HepG2 (cell line): ENCODE data around the gene AHSG. TPM values are rescaled to one million over a fixed set of nuclear protein-coding genes. Genes with fewer than 3 reads are reported as not detected.
A peak's percentile ranks its signal among the peaks of the same experiment; 100 is the strongest.

Source experiments
- PRMT3 ChIP-seq: sonication (generic); formaldehyde crosslinking; IDR thresholded peaks from 2 replicates; pipeline ENCODE4 v1.8.1; 2022; ENCODE audit warnings: low read depth, mild to moderate bottlenecking, moderate library complexity, missing genetic modification reagents, borderline replicate concordance
- SNAI1 ChIP-seq: sonication (generic); formaldehyde crosslinking; IDR thresholded peaks from 2 replicates; pipeline ENCODE4 v1.5.0; 2020; ENCODE audit warnings: mild to moderate bottlenecking, missing genetic modification reagents, borderline replicate concordance
- TCF12 ChIP-seq, 2 experiments: fragments of 450-650 bp in 1 of 2; sonication (generic) in 1 of 2; formaldehyde crosslinking in 1 of 2; IDR thresholded peaks; 2 replicates each; pipeline versions ENCODE4 v1.6.1 to v1.8.0; 2017 to 2022; ENCODE audit warnings: antibody characterized with exemption in 1 of 2, mild to moderate bottlenecking in 1 of 2, missing genetic modification reagents in 1 of 2, moderate library complexity in 1 of 2
- ZFX ChIP-seq: sonication (generic); formaldehyde crosslinking; IDR thresholded peaks from 2 replicates; pipeline ENCODE4 v1.4.0; 2020; ENCODE audit warnings: mild to moderate bottlenecking, low read depth, missing genetic modification reagents, moderate library complexity
- ZNF3 ChIP-seq: IDR thresholded peaks from 2 replicates; pipeline ENCODE4 v1.7.0; 2017; ENCODE audit warnings: inconsistent platforms
- ZNF646 ChIP-seq: sonication (generic); formaldehyde crosslinking; IDR thresholded peaks from 2 replicates; pipeline ENCODE4 v1.9.0; 2021; ENCODE audit warnings: mild to moderate bottlenecking, missing genetic modification reagents
- polyA plus RNA-seq, 8 experiments: library from polyadenylated mRNA; depleted of rRNA in 3 of 8; stranded (reverse) in 7 of 8; unstranded in 1 of 8; fragments of >200 nt; fragmentation: Illumina TruSeq in 4 of 8; extraction: Trizol in 4 of 8; gene quantifications; 2 replicates each; pipeline versions ENCODE4 v1.2.1 to v1.2.3, GENCODE V29; 2011 to 2016; ENCODE audit warnings: low read depth in 4 of 8, missing spikeins in 1 of 8, mixed read lengths in 1 of 8; ENCODE audit not compliant: insufficient read depth in 1 of 8
- total RNA-seq, 5 experiments: library from RNA; depleted of rRNA; stranded (reverse); fragments of >200 nt; fragmentation: Illumina TruSeq; extraction: Trizol; gene quantifications; 2 replicates each; pipeline ENCODE4 v1.2.3, GENCODE V29; 2016; ENCODE audit warnings: low read depth in 1 of 5
- TF ChIP-seq, protein P1 (sequence below): sonication (generic); formaldehyde crosslinking; IDR thresholded peaks from 2 replicates; pipeline ENCODE4 v1.5.0; 2020; ENCODE audit warnings: mild to moderate bottlenecking, missing genetic modification reagents, moderate library complexity

Gene AHSG
- total and polyA plus RNA-seq, 2 of the 13 experiments (the other 11 are each of a cell fraction or from before 2014, with no cell fraction given): 2,043 to 19,152 TPM

DNA sequence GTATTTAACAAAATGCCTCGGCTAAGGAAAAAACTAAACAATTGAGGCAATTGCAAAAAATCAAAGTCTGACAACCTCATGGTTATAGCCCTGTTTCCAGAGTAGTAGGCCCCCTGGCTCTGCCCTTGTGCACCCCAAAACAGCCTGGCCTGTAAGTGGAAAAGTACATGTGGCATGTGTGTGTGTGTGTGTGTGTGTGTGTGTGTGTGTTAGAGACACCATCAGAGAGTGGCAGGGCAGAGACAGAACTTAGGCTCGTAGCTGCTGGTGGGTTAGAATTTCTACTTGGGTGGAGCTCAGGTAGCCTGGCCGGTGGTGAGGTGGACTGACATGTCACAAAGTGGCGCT, 14.1 kb upstream of the AHSG start (continued):
- TF ChIP-seq ZNF646 (peak; percentile 73; the same call in 1 of the 2 replicates), SNAI1 (CRISPR knock-in tag) (0 out of 2 replicates have a peak, but pooled peaks have one; percentile 28), TCF12 (IDR thresholded peaks at IDR 0.05) (no peak), TCF12 (CRISPR knock-in tag; IDR thresholded peaks at IDR 0.05) (peak; percentile 22; the same call in 1 of the 2 replicates), ZFX (CRISPR knock-in tag) (peak; percentile 29), PRMT3 (CRISPR knock-in tag) (peak; percentile 34; the same call in 1 of the 2 replicates), ZNF3 (CRISPR knock-in tag) (0 out of 2 replicates have a peak, but pooled peaks have one; percentile 9)
- TF ChIP-seq, protein P1, sequence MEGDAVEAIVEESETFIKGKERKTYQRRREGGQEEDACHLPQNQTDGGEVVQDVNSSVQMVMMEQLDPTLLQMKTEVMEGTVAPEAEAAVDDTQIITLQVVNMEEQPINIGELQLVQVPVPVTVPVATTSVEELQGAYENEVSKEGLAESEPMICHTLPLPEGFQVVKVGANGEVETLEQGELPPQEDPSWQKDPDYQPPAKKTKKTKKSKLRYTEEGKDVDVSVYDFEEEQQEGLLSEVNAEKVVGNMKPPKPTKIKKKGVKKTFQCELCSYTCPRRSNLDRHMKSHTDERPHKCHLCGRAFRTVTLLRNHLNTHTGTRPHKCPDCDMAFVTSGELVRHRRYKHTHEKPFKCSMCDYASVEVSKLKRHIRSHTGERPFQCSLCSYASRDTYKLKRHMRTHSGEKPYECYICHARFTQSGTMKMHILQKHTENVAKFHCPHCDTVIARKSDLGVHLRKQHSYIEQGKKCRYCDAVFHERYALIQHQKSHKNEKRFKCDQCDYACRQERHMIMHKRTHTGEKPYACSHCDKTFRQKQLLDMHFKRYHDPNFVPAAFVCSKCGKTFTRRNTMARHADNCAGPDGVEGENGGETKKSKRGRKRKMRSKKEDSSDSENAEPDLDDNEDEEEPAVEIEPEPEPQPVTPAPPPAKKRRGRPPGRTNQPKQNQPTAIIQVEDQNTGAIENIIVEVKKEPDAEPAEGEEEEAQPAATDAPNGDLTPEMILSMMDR: peak; percentile 59
